Activated CD4-positive, alpha-beta T cell treated with anti-CD3 and anti-CD28 coated beads for 1 hour (primary cell): ENCODE data around the gene ODC1.

Source experiments
- DNase-seq: peaks from one replicate; pipeline ENCODE4 v3.0.0-alpha.2; 2020

ODC1 gene

DNA sequence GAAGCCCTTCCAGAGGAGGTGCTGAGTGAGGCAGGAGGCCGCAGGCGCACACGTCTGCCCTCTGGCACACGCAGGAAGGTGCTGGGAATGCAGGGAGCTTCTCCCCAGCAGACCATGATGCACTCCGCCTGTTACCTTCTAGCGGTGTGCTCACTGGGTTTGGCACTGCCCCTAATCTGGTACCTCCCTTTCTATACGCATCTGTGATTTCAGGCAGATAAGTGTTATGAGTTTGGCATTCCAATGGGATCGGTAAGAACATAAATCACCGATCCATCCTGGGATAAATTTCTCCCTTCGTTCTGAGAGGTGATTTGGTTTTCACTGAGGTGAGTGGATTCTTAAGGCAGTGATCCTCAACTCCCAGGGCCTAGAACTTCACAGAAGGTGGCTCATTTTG is 34.6 kb downstream of the ODC1 start:
- DNase-seq, result no peak

DNA sequence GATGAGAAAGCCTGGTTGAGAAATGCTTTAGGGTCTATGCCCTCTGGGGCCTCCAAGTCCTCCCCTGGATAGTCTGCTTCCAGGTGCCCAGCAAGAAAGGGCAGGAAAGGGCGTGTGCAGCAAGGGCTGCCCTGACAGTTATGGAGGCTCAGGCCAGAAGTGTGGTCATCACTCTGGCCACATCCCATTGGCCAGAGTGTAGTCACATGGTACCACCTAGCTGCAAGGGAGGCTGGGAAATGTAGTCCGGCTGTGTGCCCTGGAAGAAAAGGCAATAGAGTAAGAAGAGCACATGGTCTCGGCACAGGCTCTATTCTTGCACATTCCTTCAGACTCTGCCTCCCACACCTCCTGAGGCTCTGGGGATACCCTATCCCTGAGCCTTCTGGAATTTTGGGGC is 35.7 kb downstream of the ODC1 start:
- DNase-seq, result no peak

DNA sequence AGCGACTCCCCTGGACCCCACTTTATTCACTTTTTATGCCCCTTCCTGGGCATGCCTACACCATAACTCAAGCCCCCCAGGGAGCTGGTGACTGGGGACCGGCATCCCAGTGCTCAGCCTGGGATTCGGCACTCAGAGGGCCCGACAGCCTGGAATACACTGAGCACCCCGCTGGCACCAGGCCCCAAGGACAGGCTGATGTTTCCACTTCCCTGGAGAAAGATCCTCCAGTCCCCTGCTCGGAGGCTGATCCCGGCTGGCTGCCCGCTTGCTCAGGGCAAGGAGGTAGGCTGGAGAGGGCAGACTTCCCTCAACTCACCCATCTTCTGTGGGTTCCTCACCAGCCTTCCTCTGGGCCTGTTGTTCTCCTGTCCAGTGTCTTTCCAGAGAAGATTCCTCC is 36.6 kb downstream of the ODC1 start:
- no peak for DNase-seq

DNA sequence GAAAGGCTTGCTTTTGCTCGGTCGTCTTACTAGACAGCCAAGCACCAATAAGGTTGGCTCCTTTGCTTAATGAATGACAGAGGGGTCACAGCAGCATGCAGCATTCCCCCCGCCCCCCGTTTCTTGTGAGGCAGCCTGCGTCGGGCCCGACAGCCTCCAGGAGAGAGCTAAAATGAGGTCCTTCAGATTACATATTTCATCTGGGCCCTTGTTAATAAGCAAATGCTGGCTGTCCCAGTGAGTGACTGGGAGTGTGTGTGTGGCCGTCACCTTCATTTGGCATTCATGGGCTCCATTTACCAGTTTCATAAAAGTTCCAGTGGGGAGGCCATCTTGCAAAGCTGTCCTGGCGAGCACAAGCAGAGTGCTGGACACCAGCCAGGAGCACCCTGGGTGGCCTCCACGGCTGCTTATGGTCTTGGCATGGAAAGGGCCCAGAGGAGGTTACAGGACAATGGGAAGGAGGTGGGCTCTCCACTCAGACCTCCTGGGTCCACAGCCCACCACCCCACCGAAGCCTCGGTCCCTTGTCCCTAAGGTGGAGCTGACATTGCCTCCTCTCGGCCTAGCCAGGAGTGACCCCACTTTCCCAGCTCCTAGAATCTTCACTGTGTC is 37.2 kb downstream of the ODC1 start:
- no peak for DNase-seq

DNA sequence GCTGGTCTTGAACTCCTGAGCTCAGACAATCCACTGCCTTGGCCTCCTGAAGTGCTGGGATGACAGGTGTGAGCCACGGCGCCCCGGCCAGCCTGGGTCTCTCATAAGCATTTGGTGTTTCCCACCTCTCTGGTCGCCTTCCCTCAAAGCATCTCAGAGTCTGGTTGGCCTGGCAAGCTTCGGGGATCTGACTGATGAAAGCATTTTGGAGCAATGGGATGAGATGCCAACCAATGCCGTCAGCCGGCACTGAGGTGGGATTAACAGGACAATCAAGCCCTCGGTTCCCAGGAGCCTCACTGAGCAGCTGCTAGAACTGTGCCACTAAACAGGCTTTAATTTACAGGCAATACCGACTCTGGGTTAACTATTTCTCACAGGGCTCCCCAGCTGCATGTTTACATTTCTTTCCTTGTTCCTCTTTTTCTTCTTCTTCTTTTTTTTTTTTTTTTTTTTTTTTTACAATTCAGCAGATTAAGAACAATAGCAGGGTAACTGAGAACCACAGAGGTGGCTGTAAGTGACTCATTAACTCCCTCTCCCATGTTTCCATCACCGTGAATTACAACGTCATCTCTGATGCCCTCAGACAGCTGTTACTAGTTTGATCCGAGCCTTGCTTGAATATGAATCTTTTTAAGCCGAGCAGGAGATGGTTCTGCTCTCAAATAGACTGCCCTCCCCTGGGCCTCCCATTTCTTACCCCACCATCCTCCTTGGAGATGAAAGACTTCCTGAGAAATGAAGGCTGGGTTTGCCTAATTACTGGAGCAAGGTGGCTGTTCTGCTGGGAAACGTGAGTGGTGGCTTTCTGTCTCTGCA is 37.9 kb downstream of the ODC1 start:
- no peak for DNase-seq

DNA sequence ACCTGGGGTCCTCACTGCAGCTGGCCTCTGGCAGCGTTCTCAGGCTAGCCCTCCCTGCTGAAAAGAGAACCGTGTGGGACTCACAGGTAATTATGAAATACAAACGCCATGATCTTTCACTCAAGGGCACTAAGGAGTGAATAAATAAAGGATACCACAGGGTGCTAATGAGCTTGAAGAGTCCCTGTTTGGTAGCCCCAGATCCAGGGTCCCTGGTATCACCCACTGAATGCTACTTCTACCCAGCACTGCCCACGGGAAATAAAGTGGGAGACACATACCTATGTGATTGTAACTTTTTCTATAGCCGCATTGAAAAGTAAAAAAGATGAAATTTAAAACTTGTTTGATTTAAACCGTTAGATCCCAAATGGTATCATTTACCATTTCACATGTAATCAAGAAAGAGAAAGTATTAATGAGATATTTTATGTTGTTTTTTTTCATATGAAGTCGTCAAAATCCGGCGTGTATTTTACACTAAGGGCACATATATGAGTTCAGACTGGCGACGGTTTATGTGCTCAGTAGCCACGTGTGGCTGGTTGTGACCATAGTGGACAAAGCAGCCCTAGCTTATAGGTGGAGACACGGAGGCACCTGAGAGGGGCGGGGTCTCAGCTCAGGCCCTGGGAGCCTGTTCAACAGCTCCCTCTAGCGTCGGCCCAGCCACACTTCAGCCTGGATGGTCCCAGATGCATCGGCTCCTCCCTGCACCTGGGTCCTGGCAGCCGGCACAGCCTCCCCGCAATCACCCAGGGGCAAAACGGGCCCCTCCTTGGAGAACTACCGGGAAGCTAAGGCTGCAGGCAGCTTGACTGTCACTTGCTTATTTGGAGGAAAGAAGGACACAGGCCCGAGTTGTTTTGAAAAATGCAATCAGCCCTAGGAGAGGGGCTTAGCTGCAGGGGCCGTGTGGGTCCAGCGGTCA is 39.2 kb downstream of the ODC1 start:
- DNase-seq, result peak; percentile 74

DNA sequence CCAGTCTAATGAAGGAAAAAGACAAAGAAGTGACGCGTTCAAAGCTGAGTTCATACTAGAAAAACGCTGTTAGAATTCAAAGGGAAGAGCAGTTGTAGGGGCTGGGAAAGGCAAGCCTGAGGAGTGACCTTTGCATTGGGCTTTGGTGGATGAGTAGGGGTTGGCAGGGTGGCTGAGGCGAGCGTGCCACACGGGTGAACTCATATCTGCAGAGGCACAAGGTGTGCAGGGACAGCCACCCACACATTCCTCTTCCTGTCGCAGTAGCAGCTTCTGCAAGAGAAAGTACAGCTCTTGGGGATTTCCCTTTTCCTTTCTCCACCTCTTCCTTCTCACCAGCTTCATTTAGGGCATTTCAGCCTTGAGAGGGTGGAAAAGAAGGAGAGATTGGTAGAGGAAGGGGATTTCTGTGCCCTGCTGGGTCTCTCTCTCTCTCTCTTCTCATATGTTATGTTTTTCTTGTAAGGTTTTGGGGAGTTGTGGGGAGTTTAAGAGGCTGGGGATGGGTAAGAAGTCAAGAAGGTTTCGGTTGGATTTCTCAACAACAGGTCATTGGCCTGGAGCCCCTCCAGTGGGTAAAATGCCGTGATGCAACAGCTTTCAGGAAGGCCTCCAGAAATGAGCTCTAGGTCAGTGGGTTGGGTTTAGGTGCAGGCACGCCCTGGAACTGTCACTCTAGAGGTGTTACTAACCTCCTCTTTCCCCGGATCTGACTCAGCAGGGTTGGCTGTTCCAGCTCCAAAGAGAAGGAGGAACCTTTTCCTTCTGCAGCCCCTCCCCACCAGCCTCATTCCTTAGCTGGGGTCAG is 40.1 kb downstream of the ODC1 start:
- DNase-seq, result no peak

DNA sequence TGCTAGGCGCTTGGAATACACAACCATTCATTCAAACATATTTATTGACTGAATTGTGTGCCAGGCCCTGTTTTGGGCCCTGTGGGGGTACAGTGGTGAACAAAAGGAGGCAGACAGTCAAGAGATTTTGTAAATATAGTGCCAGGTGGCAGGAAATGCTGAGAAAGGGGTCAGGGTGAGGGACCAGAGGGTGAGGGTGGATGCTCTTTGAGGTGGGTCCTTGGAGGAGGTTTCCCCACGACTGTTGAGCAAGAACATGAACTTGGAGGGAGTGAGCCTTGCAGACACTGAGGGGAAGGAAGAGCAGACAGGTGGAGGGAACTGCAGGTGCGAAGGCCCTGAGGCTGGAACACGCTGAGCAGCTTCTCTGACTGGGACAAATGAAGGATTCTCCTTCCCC is 40.7 kb downstream of the ODC1 start:
- no peak for DNase-seq

DNA sequence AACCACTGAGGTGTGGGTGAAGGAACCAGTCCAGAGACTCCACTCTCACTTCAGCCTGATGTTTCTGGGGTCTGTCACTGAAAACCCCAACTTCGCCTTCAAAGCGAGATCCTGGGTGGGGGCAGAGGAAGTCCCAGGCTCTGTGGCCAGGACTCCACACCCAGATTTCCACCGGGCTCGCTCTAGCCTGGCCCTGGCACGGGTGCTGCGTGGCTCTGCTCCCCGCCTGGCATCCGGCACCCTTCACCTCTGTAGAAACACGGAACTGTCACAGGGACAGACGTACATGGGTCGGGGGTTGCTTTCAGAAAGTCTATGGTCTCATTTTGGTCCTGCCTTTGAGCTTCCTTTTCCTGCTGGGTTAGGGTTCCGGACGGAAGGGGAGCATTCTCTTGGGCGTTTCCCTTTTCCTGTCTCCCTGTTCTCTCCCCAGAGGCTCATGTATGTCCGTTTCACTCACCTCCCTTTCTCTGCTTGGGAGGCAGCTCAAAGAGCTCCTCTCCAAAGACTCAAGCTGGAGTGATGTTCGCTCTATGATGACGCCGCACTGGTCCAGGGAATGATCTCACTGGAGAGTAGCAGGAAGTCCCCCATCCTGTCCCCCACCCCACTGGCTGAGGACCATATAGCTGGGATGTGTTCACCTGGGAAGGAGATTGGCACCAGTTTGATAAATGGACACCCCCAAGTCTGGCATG is 41.5 kb downstream of the ODC1 start:
- DNase-seq, result no peak

DNA sequence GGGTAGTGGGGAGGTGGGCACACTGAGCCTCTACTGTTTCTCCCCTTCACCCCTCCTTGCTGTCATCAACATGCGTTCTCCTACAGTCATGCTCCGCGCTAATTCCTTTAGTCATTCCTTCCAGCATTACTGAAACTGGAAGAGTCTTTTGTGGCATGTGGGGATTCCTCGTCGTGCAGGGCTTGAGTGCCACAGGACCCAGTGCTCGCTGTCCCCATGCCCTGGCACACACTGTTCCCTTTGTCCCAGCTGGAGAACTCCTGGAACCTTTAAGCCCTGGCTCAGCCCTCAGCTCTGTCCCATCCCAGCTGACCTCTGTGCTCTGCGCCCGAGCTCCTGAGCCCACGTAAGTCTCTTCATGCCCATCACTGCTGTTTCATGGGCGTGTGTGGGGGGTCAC is 42.1 kb downstream of the ODC1 start:
- no peak for DNase-seq

DNA sequence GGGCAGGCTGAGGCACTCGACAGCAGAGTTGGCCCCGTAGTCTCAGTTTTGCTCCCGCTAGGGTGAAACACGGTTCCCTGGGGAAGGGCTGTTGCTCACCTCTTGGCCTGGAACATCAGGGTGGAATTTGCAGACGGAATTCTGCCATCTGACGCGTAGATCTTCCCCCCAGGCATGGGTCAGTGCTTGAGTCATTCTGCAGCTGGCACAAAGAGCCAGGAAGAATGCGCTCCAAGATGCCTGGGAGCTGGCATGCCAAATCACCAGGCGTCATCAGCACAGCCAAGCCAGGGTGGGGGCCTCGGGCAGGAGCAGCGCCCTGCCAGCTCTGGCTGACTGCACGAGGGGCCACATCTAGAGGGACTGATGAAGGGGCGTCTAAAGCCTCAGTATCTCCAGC is 42.7 kb downstream of the ODC1 start:
- DNase-seq, result no peak

DNA sequence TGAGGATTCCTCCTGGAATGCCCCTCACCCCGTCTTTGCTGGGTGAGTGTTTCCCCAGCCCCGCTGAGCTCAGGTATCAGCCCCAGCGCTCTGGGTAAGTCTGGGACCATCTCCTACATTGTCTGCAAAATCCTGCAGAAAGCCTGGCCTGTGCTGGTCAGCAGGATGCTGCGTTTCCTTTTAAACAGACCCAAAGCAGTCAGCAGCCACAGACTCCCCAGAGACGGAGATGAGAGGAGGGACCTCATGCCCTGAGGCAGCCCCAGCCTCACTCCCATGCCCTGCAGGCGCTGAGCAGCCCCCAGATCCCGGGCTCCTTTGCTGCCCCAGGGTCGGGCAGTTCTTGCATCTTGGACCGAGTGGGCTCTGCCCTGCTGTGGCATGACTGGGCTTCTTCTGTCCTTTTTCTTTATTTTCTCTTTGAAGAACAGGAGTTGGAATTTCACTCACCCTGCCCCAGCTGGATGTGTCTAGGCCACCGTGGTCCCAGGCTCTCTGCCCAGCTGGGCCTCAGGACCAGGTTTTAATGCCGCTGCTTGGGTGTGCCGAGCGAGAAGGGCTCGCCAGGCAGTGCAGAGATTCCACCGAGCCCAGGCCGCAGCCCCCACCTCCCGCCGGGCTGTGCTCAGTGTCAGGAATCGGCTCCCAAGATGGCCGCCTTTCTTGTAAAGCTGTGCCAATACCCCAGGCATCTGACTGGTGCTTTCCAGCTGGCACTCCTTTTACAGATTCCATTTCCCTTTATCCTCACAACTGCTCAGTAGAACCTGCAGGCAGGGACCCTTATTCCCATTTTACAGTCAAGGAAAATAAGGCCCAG is 43.6 kb downstream of the ODC1 start:
- DNase-seq, result no peak

DNA sequence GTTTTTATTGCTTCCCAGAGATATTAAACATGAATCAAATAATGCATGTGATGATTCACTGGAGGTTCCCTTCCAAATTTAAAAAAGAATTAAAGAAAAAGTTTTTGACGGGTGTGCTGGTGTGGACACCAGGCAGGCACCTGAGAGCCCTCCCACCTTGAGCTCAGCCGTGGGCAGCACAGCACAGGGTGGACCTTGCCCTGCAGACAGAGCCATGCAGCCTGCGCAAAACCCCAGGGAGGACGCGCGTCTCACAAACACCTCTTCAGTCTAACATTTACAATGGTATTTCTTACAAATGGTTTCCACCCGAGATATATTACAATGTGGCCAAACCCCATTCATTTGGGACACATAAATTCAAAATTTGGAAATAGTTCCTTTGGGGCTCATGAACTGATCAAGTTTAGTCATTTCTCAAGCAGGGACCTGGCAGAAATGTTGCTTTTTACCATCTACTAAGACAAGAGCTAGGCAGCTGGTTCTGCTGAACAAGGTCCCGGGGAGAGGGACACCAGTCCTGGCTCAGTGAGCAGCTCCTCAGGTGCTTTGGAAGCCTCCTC is 45.4 kb downstream of the ODC1 start:
- DNase-seq, result no peak

DNA sequence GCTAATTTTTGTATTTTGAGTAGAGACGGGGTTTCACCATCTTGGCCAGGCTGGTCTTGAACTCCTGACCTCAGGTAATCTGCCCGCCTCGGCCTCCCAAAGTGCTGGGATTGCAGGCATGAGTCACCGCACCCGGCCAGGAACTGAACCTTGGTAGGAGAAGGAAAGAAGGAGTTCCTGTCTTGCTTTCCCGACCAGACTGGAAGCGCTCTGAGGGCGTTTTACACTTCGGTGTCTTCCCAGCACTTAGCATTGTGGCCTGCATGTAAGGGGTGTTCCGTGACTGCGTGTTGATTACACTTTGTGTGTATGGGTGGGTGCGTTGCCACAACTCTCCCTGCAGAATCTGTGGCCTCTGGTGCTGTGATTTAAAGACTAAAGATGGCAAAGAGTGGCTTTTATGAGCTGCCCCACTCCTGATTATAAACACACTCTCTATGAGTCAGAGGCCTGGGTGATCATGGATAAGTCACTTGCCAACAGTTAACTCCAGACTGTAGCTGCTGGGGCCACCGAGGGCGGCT is 46.0 kb downstream of the ODC1 start:
- no peak for DNase-seq

DNA sequence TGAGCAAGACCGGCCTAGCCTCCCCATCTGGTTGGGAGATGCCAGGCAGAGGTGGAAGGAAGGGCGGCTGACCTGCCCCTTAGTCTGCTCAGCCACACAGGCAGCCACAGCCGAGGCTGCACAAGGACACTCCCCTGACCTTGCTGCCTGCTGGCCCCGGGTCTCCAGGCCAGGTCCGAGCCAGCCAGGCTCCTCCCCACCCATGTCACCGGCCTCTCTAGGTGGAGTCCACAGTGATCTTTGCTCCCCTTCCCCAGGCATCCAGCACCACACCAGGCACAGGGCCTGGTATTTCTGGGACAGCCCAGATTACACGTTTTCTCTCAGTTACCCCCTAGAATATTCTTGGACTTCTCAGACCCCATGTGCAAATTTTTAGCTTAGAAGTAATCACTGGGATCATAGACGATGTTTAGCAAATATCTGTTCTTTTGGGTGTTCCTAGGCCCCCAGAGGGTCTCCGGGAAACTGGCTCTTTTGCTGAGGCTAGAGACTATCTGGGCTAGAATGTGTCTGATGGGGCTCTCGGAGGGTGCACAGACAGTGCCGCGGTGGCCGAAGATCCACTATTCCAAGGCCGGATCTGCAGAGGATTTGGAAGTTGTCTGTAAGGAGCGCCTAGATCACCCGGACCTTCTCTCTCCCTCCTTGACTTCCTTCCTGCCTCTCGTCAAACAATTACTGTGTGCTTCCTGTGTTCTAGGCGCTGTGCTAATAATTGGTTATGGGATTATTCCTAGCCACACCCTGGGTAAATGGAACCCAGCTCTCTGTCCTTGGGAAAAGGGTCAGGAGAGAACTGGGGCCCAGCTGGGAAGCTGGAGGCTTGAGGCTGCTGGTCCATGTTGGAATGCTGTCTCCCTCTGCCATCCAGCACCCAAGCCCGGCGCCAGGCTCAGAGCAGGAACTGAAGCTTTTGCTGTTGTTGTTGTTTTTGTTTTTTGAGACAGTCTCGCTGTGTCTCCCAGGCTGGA is 46.9 kb downstream of the ODC1 start:
- no peak for DNase-seq

DNA sequence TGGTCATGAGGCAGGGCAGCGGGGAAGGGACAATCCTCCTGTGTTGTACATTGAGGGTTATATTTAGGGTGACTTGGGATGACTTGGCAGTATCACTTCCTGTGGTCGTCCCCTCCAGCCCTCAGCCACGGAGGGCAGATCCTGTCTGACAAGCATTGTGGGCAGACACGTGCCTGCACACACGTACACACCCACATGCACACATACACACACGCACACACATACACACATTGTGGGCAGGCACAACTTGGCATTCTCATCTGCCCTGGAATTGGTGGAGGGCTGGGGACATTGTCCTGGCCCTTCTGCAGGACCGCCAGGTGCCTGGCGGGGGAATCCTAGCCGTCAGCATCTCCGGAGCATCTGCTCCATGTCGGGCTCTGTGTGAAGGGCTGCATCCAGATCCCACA is 47.6 kb downstream of the ODC1 start:
- DNase-seq, result no peak

DNA sequence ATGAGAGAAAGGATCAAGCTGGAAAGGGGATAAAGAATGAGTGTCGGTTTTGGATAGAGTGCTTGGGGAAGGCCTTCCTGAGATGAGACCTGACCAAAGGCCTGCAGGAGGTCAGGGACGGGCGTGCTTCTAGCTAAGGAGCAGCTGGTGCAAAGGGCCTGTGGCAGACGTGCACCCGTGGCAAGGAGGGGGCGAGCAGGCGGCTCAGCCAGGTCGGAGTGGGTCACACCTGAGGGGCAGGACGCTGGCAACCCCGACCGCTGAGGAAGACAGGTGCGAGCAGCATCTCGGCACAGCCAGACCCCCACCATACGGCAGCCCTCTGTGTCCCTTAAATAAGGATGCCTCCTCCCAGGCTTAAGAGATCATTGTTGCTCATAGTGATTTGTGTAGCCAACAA is 48.1 kb downstream of the ODC1 start:
- no peak for DNase-seq

DNA sequence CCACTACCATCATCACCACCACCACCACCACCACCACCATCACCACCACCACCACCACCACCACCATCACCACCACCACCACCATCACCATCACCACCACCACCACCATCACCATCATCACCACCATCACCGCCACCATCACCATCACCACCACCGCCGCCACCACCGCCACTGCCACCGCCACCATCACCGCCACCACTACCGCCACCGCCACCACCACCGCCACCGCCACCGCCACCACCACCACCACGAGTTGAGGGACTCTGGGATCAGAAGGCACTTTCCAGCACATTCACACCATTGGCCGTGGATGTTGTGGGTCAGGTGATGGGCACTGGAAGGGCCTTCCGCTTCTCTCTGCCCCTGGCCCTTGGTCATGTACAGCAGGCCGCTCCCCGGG is 48.8 kb downstream of the ODC1 start:
- no peak for DNase-seq

DNA sequence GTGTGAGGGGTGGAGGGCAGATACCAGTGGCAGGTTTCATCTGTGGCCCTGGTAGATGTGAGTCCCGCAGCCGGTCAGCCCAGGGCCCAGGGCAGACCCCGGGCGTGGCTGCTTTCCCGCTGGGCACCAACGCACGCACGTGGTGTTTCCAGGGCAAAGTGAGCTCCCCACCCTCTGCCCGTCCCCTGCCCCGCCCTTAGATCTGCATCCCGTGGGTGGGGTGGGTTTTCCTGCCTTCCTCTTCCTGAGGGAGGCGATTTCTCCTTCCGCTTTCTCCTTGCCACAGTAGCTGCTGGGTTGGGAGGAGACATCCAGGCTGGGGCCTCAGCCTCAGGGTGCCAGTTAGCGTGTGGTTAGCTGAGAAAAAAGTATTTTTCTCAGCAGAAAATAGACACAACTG is 49.6 kb downstream of the ODC1 start:
- DNase-seq, result no peak
